Measurements from ENCODE around the gene DDX17.

DDX17 gene

DNA sequence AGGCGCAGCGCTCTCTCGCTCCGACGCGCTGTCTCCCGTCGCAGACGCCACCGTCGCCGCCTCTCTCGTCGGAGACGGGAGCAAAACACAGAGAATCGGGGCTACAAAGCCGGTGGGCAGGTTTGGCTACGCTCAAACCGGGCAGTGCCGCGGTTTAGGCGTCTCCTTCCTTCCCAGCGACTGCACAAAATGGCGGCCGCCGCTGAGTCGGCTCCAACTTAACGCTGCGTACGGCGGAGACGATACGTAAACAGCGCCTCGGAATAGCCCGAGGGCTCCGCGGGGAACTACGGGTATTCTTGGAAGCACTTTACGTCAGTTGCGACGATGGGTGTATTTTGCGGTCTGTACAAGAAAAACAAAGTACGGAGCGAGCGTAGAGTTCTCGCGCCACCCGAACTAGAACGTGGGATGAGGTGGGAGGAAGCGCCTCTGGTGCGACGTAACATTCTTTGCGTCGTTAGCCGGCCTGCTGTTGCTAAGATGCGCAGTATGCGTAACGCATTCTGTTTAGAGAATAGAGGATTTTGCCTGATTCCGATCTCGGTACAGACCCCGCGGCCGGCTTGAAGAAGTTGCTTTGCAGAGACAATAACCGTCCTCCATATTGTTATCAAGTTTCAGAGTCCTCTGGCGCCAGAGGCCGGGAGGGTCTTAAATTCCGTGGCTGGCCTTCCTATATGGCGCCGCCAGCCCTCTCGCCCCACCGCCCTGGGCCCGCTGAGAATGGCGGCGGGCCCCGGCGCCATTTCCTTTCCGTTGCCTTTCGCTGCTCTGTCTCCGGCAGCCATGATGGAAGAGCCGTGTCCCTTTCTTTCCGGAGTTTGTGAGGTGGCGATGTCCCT lies at the start of gene DDX17:
DDX17 (minus strand) TSS at position 194 of the 845 bp plus-strand sequence.
- DNase-seq: peak; percentile 84

DNA sequence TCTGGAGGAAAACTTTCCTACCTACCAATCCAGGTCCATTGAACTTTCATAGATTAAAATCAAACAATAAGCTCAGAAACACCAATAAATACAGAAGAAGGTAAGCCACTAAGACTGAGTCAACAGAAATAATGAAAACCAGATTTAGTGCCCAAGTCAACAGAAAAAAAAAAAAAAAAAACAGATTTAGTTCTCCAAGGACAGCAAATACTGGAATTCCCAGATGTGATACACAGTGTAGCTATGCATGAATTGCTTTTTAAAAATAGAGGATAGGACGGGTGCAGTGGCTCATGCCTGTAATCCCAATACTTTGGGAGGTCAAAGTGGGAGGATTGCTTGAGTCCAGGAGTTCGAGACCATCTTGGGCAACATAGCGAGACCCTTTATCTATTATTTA lies 48.2 kb upstream of the DDX17 start:
- no peak for DNase-seq

GRCh38 chr22:38549101-38549894 lies 43.2 kb upstream of the DDX17 start:
- DNase-seq: no peak

DNA sequence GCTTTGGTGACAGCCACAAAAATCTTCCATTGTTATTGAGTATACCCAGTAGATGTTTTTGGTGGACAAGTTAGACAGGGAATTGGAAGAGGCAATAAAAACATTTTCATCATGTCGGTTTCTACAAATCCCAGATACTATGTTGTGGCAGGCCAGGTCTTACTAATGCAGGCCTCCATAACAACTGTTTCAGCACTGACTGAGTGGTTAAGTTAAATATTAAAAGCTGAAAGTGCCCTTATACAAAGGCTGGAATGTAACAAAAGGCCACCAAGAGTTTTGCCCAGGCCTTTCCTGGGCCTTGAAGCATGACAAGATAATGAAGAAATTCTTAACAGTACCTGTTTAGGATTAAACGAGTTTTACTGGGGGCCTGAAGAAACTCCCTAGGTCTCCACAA lies 34.6 kb upstream of the DDX17 start:
- DNase-seq: no peak

DNA sequence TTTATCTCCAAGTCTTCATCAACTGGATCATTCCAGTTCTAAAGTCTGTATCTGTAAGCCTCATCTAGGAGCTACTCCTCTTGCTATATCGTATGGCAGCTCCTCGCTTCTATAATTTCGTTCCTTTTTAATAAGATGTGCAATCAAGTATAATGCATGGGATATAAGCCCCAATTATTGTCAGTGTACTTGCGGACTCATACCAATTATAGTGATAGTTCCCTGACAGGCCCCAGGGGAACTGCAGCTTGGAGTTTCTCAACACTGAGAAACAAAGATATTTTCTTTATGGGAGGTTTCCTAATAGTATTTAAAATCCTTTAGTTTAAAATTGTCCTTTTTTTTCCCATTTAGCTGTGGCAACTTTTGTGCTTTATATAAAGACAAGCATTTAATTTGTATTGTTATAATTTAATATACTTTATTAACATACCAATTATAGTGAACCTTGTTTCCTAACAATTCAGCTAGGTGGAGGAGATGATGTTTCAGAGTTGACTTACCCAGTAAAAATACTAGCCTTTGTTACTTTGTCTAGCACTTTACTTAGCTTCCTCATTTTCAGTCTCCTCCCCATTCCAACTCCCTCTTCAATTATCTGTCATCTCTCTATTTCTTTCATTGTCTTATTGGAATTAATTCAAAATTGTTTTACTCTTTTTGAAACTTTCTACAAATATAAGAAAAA lies 25.3 kb upstream of the DDX17 start:
- DNase-seq: no peak

DNA sequence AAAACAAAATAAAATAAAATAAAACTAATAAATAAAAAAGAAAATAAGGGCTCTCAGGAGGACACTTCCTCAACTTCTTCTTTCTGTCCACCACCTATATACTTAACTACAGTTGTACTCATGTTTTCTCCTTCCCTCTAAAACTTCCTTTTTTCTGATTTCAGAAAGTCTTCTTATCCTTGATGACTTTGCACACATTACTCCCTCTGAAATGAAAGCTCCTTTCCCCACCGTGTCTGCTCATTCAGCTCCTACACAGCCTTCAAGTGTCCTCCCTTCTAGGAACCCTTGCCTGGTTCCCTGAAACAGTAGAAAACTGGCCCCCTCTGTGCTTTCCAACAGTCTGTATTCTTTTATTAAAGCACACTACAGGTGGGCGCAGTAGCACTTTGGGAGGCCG lies 18.3 kb upstream of the DDX17 start:
- no peak for DNase-seq

DNA sequence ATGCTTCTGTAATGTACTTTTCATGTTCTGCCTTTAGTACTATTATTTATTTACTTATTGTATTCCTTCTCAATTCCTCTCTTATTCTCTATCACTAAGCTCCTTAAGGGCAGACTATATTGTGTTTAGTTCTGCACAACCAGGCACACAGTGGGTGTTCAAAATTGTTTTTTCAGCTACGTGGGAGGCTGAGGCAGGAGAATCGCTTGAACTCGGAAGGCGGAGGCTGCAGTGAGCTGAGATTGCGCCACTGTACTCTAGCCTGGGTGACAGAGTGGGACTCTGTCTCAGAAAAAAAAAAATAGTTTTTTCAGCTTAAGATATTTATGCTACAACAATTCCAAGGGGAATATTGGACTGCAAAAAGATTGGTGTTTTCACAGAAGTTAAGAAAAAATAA lies 17.4 kb upstream of the DDX17 start:
- DNase-seq: no peak

DNA sequence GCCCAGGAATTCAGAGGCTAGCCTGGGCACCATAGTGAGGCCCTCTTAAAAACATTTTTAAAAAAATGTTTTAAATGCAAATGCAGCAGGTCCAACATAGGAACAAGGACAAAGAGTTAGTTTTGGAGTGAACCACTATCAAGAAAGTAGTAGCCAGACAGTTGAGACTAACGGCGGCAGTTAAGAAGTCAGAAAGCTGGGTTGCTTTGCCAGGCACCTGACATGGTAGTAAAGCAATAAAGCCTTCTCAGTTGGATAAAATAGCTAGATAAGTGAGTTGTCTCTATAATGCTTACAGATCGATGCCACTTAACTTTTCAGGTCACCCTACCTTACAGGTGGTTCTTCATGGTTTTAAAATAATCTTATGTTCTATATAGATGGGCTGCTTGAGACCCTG lies 16.9 kb upstream of the DDX17 start:
- DNase-seq: no peak

GRCh38 chr22:38519453-38520250 lies 13.5 kb upstream of the DDX17 start:
- DNase-seq: no peak

DNA sequence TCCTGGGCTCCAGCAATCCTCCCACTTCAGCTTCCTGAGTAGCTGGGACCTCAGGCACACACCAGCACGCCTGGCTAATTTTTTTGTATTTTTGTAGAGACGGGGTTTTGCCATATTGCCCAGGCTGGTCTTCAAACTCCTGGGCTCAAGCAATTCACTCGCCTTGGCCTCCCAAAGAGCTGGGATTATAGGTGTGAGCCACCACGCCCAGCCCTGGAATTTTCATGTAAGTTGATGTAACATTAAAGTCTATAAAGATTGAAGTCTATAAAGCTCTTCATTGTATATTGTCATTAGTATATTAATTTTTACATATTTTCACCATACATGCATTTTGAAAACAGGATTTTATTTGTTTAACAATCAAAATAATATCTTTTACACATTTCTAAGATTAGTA lies 12.5 kb upstream of the DDX17 start:
- DNase-seq: no peak

DNA sequence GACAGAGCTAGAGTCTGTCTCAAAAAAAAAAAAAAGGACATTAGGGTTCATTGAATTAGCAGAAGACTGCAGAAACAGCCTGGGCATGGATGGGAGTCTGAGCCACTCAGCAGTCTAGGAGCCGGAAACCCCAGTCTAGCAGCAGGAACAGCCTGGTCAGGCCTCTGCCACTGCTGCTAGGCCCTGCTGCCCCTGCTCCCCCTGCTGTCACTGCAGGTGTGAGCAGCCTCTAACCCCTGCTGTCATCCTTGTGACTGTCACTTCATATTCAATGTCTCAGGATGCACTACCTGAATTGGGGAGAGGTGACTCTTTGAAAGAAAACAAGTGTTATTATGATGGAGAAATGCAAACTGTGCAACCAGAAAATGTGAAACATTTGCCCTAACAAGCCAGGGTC lies 7.0 kb upstream of the DDX17 start:
- no peak for DNase-seq

- no peak for DNase-seq
Observed at GRCh38 chr22:38510416-38510970, 4.4 kb upstream of the DDX17 start.

DNA sequence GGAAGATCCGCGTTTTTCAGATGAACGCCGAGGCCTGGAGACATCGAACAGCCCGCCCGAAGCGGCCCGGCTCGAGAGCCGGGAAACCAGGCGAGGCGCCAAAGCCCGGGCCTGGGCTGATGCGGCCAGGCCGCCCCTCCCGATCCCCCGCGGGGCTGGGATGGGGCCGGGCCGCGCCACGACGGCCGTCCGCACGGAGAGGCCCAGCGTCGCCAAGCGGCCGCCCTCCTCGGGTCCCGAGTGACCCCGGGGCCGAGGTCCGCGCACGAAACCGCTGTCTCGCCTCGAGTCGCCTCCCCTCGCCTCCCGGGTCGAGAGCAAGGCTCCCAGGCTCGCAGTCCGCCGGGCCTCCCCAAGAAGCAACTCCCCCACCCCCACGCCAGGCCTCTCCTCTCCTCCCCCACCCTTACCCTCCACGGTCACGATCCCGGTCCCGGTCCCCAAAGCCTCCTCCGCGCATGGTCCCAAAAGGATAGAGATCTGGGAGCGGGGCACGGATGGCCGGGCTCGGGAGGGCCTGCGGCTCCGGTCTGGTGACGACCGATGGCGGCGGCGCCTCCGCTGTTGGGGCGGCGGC lies 482 bp downstream of the DDX17 start:
- no peak for DNase-seq

- no peak for DNase-seq
Observed at GRCh38 chr22:38504731-38505540, 1.2 kb downstream of the DDX17 start.

DNA sequence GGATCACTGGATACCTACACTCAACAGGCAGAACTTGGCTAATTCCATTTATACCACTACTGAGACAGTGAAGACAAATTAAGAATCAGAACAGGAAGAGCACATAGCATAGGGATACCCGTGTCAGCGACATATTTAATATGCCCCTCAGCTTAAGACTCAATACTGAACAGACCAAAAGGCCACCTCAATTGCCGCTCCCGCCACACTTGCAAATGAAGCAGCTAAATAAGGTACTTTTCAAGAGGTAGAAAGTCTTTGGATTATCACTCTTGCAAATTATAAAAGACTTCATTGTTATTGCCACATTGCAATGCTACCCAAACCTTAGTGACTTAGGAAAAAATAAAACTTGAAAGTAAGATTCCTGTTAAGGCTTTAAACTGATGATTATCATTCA lies 3.1 kb downstream of the DDX17 start:
- no peak for DNase-seq

GRCh38 chr22:38501797-38502672 lies 4.1 kb downstream of the DDX17 start:
- no peak for DNase-seq

GRCh38 chr22:38497869-38498268 lies 8.2 kb downstream of the DDX17 start:
- no peak for DNase-seq

- DNase-seq: no peak
Observed at GRCh38 chr22:38494939-38495338, 11.2 kb downstream of the DDX17 start.

DNA sequence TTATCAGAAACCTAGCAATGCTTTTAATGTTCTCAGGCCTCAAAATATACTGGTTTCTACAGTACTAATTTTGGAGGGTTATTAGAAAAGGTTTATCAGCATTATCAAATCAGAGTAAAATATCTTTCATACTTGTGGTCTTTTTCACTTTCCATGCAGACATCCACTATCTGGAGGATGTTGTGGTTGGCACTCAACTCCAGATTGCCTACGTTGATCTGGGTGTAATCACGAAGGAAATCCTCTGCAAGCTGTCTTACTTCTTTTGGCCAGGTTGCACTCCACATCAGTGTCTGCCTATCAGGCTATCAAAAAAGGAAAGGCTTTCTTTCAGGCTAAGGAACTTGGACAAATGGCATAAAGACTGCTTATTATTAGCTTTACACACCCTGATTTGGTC lies 11.6 kb downstream of the DDX17 start:
- DNase-seq: no peak

DNA sequence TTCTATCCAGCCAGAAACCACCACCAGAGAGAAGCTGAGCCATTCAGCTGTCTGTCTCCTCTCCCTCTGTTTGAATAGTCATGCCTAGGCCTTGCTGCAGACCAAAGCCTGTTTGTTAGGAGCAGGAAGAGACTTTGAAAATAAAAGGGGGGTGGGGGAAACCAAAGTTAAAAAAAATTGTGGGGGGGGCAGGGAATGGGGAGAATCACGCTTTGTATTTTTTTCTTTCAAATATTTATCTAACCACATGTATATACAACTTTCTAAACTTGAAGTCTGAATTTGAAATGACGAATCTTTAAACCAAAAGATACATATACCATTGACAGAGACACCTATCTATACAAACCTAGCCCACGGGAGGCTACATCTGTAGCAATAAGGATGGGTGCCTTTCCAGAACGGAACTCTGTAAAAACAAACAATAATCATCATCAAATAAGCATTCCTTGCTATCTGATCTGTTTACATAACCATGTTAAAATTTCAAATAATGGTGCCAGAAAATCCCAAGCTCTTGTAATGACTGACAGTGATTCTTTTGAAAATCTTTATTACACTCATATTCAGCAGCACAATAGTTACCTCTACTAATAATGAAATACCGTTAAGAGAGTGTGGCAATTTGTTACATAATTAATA lies 14.3 kb downstream of the DDX17 start:
- DNase-seq: no peak

Measured in DMS 273 treated with DMSO at 0.1 percent for 48 hours (cell line).